ENCODE results near the gene RXRB. TPM values are rescaled to one million over a fixed set of nuclear protein-coding genes. Genes with fewer than 3 reads are reported as not detected.

Gene RXRB
- total RNA-seq, 1 donor from 2014 or later: 28.0 TPM

DNA sequence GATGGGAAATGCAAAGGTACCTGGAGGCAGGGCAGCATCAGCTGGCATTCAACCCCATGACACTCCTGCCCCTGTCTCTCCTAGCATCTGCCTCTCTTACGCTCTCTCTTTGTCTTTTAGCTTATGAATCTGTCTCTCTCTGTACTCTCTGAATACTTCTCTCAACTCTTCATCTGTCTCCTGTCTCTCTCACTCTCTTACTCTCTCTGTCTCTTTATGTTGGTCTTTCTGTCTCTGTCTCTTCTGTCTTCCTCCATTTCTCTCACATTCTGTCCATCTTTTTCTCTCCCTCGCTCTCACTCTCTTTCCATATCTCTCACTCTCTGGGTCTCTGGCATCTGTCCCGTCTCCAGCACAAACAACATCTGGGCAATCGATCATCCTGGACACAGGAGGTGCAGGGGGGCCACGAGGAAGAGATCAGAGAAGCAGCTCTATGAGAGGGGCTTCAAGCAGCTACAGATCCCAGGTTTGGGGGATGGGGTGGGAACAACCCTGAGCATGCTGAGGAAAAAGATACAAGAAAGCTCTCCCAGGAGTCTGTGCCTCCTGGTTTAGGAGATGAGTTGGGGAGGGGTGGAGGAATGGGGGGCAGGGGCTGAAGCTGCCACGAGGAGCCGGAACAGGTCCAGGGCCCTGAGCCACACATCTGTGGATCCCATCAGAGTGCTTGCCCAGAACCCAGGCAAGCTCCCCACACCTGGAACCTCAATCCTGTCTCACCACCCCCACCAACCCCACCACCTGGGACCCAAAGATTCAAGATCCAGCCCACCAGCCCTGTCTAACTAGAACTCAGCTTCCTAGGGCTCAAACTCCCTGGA lies 10.6 kb downstream of the RXRB start:
- H3K4me3 ChIP-seq: no peak overlapping the region
- H3K27ac ChIP-seq: no peak overlapping the region
- peaks cover 15% of the 10 kb centered on the region for H3K4me1 ChIP-seq
- DNase-seq (ENCODE audit: extremely low spot score in 2 of 2): no peak
- peaks cover 0 to under 1% of the 10 kb centered on the region in 2 donors for H3K36me3 ChIP-seq
- no peak for TF ChIP-seq POLR2AphosphoS5 (IDR thresholded peaks at IDR 0.05; ENCODE audit: insufficient read depth in 1 of 2, low read depth in 1 of 2)
- no peaks in the 10 kb centered on the region for H3K9me3 ChIP-seq
- no peaks in the 10 kb centered on the region for H3K27me3 ChIP-seq
- intact Hi-C loops (cut with DNase I): no loop called here

DNA sequence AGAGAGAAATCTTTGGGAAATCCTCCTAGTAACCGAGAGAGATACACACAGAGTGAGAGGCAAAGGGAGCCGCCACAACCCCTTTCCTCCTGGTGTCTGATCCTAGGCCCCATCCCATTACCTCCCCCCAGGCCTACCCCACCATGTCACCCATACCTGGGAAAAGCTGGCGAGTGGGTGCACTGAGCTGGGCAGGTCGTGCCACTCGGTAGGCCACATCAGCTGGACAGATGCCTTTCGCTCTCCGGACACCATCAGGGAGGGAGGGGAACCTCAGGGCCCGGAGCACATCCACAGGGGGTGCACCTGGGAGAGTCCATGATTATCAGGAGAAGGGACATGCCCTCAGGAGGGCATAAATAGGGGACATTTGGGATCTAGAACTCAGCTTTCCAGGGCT lies 11.3 kb downstream of the RXRB start:
- TF ChIP-seq POLR2AphosphoS5 (IDR thresholded peaks at IDR 0.05; ENCODE audit: insufficient read depth in 1 of 2, low read depth in 1 of 2) (no peak), POLR2A (IDR thresholded peaks at IDR 0.05) (no peak)
- TF ChIP-seq, protein P1, sequence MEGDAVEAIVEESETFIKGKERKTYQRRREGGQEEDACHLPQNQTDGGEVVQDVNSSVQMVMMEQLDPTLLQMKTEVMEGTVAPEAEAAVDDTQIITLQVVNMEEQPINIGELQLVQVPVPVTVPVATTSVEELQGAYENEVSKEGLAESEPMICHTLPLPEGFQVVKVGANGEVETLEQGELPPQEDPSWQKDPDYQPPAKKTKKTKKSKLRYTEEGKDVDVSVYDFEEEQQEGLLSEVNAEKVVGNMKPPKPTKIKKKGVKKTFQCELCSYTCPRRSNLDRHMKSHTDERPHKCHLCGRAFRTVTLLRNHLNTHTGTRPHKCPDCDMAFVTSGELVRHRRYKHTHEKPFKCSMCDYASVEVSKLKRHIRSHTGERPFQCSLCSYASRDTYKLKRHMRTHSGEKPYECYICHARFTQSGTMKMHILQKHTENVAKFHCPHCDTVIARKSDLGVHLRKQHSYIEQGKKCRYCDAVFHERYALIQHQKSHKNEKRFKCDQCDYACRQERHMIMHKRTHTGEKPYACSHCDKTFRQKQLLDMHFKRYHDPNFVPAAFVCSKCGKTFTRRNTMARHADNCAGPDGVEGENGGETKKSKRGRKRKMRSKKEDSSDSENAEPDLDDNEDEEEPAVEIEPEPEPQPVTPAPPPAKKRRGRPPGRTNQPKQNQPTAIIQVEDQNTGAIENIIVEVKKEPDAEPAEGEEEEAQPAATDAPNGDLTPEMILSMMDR (IDR thresholded peaks at IDR 0.05): no peak
- intact Hi-C loops (cut with DNase I): no loop called here
- Histone ChIP-seq H3K4me1 (peaks cover 15% of the 10 kb centered on the region), H3K4me3 (no peak overlapping the region), H3K27ac (no peak overlapping the region), H3K36me3 (no peaks in the 10 kb centered on the region), H3K27me3 (no peaks in the 10 kb centered on the region), H3K9me3 (no peaks in the 10 kb centered on the region)
- DNase-seq (ENCODE audit: extremely low spot score in 2 of 2): no peak

DNA sequence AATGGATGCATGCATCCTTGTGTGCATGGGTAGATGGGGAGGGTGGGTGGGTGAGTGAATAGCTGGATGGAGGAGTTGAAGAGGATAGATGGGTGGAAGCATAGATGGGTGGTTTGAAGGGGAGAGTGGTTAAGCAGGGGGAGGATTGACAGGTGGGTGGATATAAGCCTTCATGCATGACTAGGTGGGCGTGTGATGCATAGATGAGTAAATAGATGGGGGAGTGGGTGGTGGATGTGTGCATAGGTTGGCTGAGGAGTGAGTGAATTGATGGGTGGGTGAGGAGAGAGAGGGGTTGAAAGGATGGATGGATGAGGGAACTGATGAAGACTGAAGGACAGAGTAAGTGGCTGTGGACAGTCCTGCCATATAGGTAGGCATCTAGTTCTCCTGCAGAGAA lies 12.7 kb downstream of the RXRB start:
- intact Hi-C loops (cut with DNase I): no loop called here
- no peaks in the 10 kb centered on the region for H3K9me3 ChIP-seq
- peaks cover 12% of the 10 kb centered on the region for H3K4me1 ChIP-seq
- DNase-seq (ENCODE audit: extremely low spot score in 2 of 2): no peak
- H3K27me3 ChIP-seq: no peaks in the 10 kb centered on the region
- H3K27ac ChIP-seq: no peak overlapping the region
- TF ChIP-seq, protein P1 (IDR thresholded peaks at IDR 0.05): no peak
- no peak for TF ChIP-seq POLR2AphosphoS5 (IDR thresholded peaks at IDR 0.05; ENCODE audit: insufficient read depth in 1 of 2, low read depth in 1 of 2)
- TF ChIP-seq POLR2A (IDR thresholded peaks at IDR 0.05): no peak
- no peak overlapping the region for H3K4me3 ChIP-seq
- no peaks in the 10 kb centered on the region for H3K36me3 ChIP-seq

- no peaks in the 10 kb centered on the region for H3K27me3 ChIP-seq
- no peak overlapping the region for H3K4me3 ChIP-seq
- H3K27ac ChIP-seq: no peak overlapping the region
- intact Hi-C loops (cut with DNase I): no loop called here
- H3K4me1 ChIP-seq: no peaks in the 10 kb centered on the region
- no peaks in the 10 kb centered on the region for H3K9me3 ChIP-seq
- no peaks in the 10 kb centered on the region for H3K36me3 ChIP-seq
- no peak for TF ChIP-seq POLR2AphosphoS5 (IDR thresholded peaks at IDR 0.05; ENCODE audit: insufficient read depth in 1 of 2, low read depth in 1 of 2)
- TF ChIP-seq POLR2A (IDR thresholded peaks at IDR 0.05): no peak
- TF ChIP-seq, protein P1 (IDR thresholded peaks at IDR 0.05): no peak
- no peak for DNase-seq (ENCODE audit: extremely low spot score in 2 of 2)
These were observed 14.7 kb downstream of the RXRB start for GRCh38 chr6:33185654-33186187.

DNA sequence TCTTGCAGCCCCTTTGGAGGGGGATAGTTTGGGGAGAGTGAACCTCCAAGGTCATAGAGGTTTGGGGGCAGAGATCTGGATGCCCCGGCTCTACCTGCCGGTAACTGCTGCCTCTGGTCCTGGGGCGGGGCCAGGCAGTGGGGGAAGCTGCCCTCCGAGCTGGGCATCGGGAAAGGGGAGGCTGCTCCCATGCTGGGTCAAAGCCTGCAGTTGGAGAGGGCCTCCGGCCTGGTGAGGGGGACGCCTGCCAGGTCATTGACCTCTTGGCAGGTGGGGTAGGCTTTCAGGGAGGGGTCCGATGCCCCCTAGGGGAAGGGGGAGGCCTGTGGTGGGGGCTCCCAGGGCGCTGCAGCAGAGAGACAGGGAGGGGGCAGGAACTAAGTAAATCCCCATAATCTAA lies 15.3 kb downstream of the RXRB start:
- intact Hi-C loops (cut with DNase I): no loop called here
- H3K27ac ChIP-seq: no peak overlapping the region
- TF ChIP-seq POLR2A (IDR thresholded peaks at IDR 0.05) (no peak), POLR2AphosphoS5 (IDR thresholded peaks at IDR 0.05; ENCODE audit: insufficient read depth in 1 of 2, low read depth in 1 of 2) (no peak)

More for the DNA sequence above, 15.3 kb downstream of the RXRB start:
- H3K4me1 ChIP-seq: no peaks in the 10 kb centered on the region
- DNase-seq (ENCODE audit: extremely low spot score in 2 of 2): no peak
- no peak overlapping the region for H3K4me3 ChIP-seq
- no peaks in the 10 kb centered on the region for H3K9me3 ChIP-seq
- no peaks in the 10 kb centered on the region for H3K27me3 ChIP-seq
- H3K36me3 ChIP-seq: no peaks in the 10 kb centered on the region
